Activated CD8-positive, alpha-beta memory T cell treated with anti-CD3 and anti-CD28 coated beads, Interleukin-2, amount 10 ng/mL, durations not matched to agents 7 days and 5 days (primary cell): ENCODE measurements around the gene GORAB. TPM values are rescaled to one million over a fixed set of nuclear protein-coding genes. Genes with fewer than 3 reads are reported as not detected.

ENCODE experiments used
- ATAC-seq: fragments of 150-1000 bp; cut with Tn5 transposase; one replicate; pipeline ENCODE4 v1.10.0; 2021; ENCODE audit warnings: moderate library complexity
- CTCF ChIA-PET: fragments of 350-600 bp; sonication (Branson Sonifier 250); formaldehyde crosslinking; loops from one replicate; lab custom pipeline; 2021; ENCODE audit warnings: antibody characterized with exemption; lab: Charles Lee
- DNase-seq: peaks from one replicate; pipeline ENCODE4 v3.0.0-alpha.2; 2020
- H3K27ac Mint-ChIP-seq: one replicate; pipeline ENCODE4 v1.8.0; 2021; ENCODE audit warnings: mild to moderate bottlenecking, mixed read lengths
- H3K27me3 Mint-ChIP-seq: one replicate; pipeline ENCODE4 v1.8.0; 2021; ENCODE audit warnings: mixed read lengths
- H3K36me3 Mint-ChIP-seq: one replicate; pipeline ENCODE4 v1.8.0; 2021; ENCODE audit warnings: mild to moderate bottlenecking, mixed read lengths
- H3K4me1 Mint-ChIP-seq: one replicate; pipeline ENCODE4 v1.8.0; 2021; ENCODE audit warnings: mixed read lengths
- H3K4me3 Mint-ChIP-seq: one replicate; pipeline ENCODE4 v1.8.0; 2021; ENCODE audit warnings: mild to moderate bottlenecking, moderate library complexity, mixed read lengths
- H3K9me3 Mint-ChIP-seq: one replicate; pipeline ENCODE4 v1.8.0; 2022; ENCODE audit warnings: low read depth, mixed read lengths
- total RNA-seq, 2 experiments: library from RNA; stranded (reverse); gene quantifications; one replicate each; pipeline ENCODE4 v1.2.3, GENCODE V29; 2021

The GORAB gene
- total RNA-seq, 2 experiments from 2014 or later = 10.5 to 13.6 TPM

DNA sequence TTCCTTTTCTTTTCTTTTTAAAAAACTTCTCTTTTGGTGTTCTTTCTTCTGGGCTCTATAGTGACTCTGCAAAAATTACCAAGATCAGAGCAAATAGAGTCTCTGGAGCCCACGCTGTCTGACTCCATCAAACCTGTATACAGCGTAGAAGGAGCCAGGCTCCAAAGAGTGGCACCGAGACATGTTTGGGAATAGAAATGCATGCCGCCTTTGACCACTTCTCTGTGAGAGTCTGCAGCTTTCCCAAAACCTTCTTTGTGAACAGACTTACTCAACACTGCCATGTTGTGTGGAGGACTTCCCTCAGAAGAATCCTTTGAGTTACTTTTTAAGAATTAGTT is 55.3 kb downstream of the GORAB start:
- Mint-ChIP-seq H3K9me3 (no peaks in the 10 kb centered on the region), H3K27ac (no peak overlapping the region), H3K4me1 (no peaks in the 10 kb centered on the region), H3K36me3 (no peaks in the 10 kb centered on the region), H3K27me3 (peaks cover 46% of the 10 kb centered on the region), H3K4me3 (no peak overlapping the region)
- ATAC-seq (no peak), DNase-seq (no peak)
- CTCF ChIA-PET = no interaction called here

DNA sequence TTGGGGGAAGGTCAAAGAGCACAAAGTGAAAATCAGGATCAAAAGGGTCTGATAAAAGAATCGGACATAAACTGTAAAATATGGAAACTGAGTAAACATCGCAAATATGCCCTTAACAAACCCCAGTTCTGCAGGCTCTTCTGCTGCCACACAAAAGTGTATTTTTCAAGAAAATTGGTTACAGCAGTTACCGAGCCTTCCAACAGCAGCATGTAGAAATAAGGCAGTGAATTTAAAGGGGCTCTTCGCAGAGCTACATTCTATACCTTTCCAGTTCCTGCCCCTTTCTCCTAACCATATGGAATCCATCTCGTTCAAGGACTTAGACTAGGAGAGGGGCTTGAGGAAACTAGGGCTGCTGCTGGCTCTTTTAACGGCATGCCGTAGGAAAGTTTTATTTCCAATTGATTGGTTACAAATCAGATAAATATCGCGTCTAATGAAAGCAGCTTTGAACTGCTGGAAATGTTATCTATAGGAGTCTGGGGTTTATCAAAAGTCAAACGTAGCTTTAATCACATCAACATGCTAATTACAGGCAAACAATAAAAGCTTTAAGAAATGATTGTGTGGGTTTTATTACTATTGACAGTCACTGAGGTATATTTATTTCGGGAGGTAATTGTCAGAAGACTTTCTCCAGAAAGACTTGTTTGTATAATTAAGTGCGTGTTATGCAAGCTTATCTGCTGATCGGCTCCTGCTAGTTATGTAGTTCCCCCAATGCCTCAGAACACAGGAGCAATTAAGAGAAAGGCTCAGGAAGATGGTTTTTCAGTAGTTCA is 59.1 kb downstream of the GORAB start:
- CTCF ChIA-PET = no interaction called here
- H3K36me3 Mint-ChIP-seq = no peaks in the 10 kb centered on the region

DNA sequence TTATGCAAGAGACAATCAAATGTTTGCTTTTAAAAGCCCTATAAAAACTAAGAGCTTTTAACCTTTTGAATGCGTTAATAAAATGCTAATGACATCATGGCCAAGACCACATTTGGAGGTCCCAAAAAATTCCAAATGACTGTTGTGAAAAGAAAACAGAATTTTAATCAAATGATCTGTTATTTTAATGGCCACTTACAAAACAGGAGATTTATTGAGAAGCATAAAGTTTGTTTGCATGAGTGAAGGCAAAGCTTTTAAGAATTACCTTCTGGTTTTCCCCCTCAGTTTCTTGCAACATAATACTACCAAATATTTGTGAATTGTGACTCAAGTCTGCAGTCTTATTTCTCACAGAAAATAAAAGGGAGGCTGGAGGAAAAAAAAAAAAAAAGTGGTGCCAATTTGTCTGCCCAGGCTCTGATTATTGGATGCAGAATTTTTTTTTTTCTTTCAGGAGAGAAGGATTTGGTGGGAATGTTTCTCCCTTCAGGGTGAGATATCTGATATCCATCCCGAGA is 60.7 kb downstream of the GORAB start:
- no peak for ATAC-seq
- H3K27ac Mint-ChIP-seq = no peak overlapping the region
- peaks cover 24% of the 10 kb centered on the region for H3K27me3 Mint-ChIP-seq
- no peaks in the 10 kb centered on the region for H3K4me1 Mint-ChIP-seq
- no peaks in the 10 kb centered on the region for H3K36me3 Mint-ChIP-seq
- CTCF ChIA-PET = no interaction called here
- no peak overlapping the region for H3K4me3 Mint-ChIP-seq
- DNase-seq = no peak
- no peaks in the 10 kb centered on the region for H3K9me3 Mint-ChIP-seq

More for the DNA sequence above, 59.1 kb downstream of the GORAB start:
- H3K9me3 Mint-ChIP-seq = no peaks in the 10 kb centered on the region
- no peaks in the 10 kb centered on the region for H3K4me1 Mint-ChIP-seq
- no peak overlapping the region for H3K27ac Mint-ChIP-seq
- no peak overlapping the region for H3K4me3 Mint-ChIP-seq
- H3K27me3 Mint-ChIP-seq = peaks cover 32% of the 10 kb centered on the region
- ATAC-seq (no peak), DNase-seq (no peak)

DNA sequence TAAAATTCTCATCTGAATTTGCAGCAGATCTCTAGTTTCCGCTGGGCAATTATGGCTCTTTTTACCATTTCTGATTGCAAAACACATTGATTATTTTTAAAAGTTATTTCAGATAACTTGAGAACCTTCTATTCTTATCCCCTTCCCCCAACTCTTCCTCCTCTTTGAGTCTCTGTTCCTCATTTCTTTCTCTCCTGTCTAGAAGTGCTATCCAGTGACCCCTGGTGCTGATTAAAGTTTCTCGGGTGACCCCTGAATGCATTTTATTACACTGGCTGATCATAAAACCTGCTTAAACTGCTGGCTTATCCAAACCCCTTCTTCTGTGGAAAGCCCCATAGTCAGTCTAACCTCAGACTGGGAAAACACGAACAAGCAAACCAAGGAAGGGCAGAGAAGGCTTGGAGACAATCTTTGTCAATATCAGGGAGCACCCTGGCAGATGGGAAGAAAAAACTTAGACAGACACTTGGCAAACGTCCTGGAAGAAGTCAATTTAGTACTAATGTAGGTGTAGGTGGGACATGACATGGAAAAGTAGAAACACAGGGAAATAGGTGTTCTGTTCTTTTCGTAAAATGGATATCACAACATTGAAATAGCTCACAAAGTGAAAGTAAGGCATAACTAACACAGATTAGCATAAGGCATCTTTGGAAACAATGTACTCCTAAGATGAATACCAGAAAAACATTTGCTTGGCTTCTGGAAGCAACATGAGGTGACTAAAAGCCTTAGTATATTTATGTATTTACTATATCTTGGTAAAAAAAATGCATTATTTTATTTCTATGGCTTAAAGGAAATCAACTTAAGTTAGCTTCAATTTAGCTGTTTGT is 61.4 kb downstream of the GORAB start:
- Mint-ChIP-seq H3K27me3 (peaks cover 24% of the 10 kb centered on the region), H3K9me3 (no peaks in the 10 kb centered on the region), H3K4me3 (no peak overlapping the region), H3K27ac (no peak overlapping the region), H3K36me3 (no peaks in the 10 kb centered on the region), H3K4me1 (no peaks in the 10 kb centered on the region)
- DNase-seq = no peak
- CTCF ChIA-PET = no interaction called here
- ATAC-seq = no peak

DNA sequence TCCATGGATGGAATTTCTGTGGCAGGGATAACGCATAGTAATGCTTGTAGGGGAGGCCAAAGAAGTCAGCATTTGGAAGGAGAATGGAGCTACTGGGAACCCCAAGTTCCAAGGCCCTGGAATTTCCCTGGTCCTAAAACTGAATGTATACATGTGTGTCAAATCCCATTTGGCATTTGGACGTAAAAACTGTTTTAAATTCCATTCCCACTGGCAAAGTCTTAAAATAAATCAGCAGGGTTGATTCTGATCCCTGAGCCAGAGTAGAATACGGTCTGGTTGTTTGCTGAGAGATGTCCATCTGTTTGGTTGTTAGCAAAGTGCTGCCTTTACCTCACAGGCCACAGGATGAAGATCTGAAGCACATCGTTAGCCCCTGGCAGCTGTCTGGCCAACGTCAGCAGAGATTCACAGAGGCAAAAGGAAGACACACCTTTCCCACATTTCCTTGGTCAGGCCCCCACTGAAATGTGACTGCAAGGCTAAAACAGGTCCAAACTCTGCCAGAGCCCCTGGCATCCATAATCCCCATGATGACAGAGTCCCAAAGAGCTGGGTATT is 62.2 kb downstream of the GORAB start:
- H3K27ac Mint-ChIP-seq = no peak overlapping the region
- no peak overlapping the region for H3K4me3 Mint-ChIP-seq
- H3K4me1 Mint-ChIP-seq = no peaks in the 10 kb centered on the region
- CTCF ChIA-PET = no interaction called here
- H3K27me3 Mint-ChIP-seq = peaks cover 19% of the 10 kb centered on the region
- H3K9me3 Mint-ChIP-seq = no peaks in the 10 kb centered on the region
- ATAC-seq (no peak), DNase-seq (no peak)
- H3K36me3 Mint-ChIP-seq = no peaks in the 10 kb centered on the region

DNA sequence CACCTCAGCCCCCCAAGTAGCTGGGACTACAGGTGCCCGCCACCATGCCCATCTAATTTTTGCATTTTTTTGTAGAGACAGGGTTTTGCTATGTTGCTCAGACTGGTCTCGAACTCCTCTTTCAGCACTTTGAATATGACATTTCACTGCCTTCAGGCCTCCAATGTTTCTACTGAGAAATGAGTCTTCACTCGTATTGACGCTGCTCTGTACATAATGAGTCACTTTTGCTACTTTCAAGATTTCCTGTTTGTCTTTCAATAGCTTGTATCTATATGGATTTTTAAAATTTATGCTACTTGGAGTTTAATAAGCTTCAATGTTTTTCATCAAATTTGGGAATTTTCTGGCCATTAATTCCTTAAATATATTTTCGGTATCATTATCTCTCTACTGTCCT is 64.7 kb downstream of the GORAB start:
- H3K27ac Mint-ChIP-seq = no peak overlapping the region
- peaks cover 6% of the 10 kb centered on the region for H3K27me3 Mint-ChIP-seq
- DNase-seq (no peak), ATAC-seq (no peak)
- no peaks in the 10 kb centered on the region for H3K4me1 Mint-ChIP-seq
- peaks cover 2% of the 10 kb centered on the region for H3K9me3 Mint-ChIP-seq
- CTCF ChIA-PET = no interaction called here
- no peaks in the 10 kb centered on the region for H3K36me3 Mint-ChIP-seq
- H3K4me3 Mint-ChIP-seq = no peak overlapping the region

- Mint-ChIP-seq H3K4me1 (no peaks in the 10 kb centered on the region), H3K9me3 (peaks cover 5% of the 10 kb centered on the region), H3K27me3 (no peaks in the 10 kb centered on the region), H3K4me3 (no peak overlapping the region), H3K27ac (no peak overlapping the region), H3K36me3 (no peaks in the 10 kb centered on the region)
- CTCF ChIA-PET = no interaction called here
- ATAC-seq (no peak), DNase-seq (no peak)
Measured at GRCh38 chr1:170598618-170599017, 66.7 kb downstream of the GORAB start.

GRCh38 chr1:170599033-170599432 is 67.1 kb downstream of the GORAB start:
- H3K27me3 Mint-ChIP-seq = no peaks in the 10 kb centered on the region
- CTCF ChIA-PET = no interaction called here
- DNase-seq (no peak), ATAC-seq (no peak)
- no peak overlapping the region for H3K4me3 Mint-ChIP-seq
- no peak overlapping the region for H3K27ac Mint-ChIP-seq
- H3K9me3 Mint-ChIP-seq = peaks cover 5% of the 10 kb centered on the region
- H3K36me3 Mint-ChIP-seq = no peaks in the 10 kb centered on the region
- no peaks in the 10 kb centered on the region for H3K4me1 Mint-ChIP-seq

DNA sequence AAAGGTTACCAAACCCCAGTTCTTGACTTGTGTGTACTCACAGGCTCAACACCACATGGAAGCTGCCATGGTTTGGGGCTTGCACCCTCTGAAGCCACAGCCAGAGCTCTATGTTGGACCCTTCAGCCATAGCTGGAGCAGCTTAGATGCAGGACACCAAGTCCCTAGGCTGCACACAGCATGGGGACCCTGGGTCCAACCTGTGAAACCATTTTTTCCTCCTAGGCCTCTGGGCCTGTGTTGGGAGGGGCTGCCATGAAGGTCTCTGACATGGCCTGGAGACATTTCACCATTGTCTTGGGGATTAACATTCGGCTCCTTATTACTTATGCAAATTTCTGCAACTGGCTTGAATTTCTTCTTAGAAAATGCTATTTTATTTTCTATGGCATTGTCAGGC is 69.9 kb downstream of the GORAB start:
- no peak for ATAC-seq
- peaks cover 5% of the 10 kb centered on the region for H3K9me3 Mint-ChIP-seq
- H3K27ac Mint-ChIP-seq = no peak overlapping the region

More for the DNA sequence above, 69.9 kb downstream of the GORAB start:
- no peak overlapping the region for H3K4me3 Mint-ChIP-seq
- no peaks in the 10 kb centered on the region for H3K36me3 Mint-ChIP-seq
- no peaks in the 10 kb centered on the region for H3K4me1 Mint-ChIP-seq
- H3K27me3 Mint-ChIP-seq = no peaks in the 10 kb centered on the region
- no peak for DNase-seq
- CTCF ChIA-PET = no interaction called here

Other genes with a start within 250 kb of the GORAB start
- not detected for gene PRRX1, start 132.0 kb downstream of the GORAB start, total RNA-seq